HFFc6 (cell line): ENCODE data around the gene DBH. TPM values are rescaled to one million over a fixed set of nuclear protein-coding genes. Genes with fewer than 3 reads are reported as not detected.

ENCODE experiments used
- DNase-seq: peaks from one replicate; pipeline ENCODE4 v3.0.0-alpha.2; 2018
- H3K27ac Mint-ChIP-seq: 2 replicates; pipeline ENCODE4 v1.8.0; 2020; ENCODE audit warnings: mild to moderate bottlenecking, mixed read lengths
- H3K27me3 Mint-ChIP-seq: 2 replicates; pipeline ENCODE4 v1.8.0; 2021; ENCODE audit warnings: mild to moderate bottlenecking, moderate library complexity, mixed read lengths; ENCODE audit not compliant: insufficient read depth
- H3K36me3 Mint-ChIP-seq: 2 replicates; pipeline ENCODE4 v1.8.0; 2021; ENCODE audit warnings: low read depth, mixed read lengths
- H3K4me1 Mint-ChIP-seq: 2 replicates; pipeline ENCODE4 v1.8.0; 2020; ENCODE audit warnings: low read depth, mixed read lengths
- H3K4me3 Mint-ChIP-seq: 2 replicates; pipeline ENCODE4 v1.8.0; 2020; ENCODE audit warnings: mild to moderate bottlenecking, moderate library complexity, mixed read lengths
- H3K9me3 Mint-ChIP-seq: 2 replicates; pipeline ENCODE4 v1.8.0; 2020; ENCODE audit warnings: mild to moderate bottlenecking, mixed read lengths
- total RNA-seq, 6 experiments: library from RNA; stranded (reverse); fragmentation: NEBNext Ultra II Directional; extraction: Animal tissue kit (Norgen Biotek cat#: 25700); gene quantifications; 2 replicates in 1 of 6; 3 replicates in 5 of 6; pipeline ENCODE4 v1.2.3, GENCODE V29; 2021
- TF ChIP-seq, protein P1 (sequence below): fragments of 200-600 bp; sonication (generic); IDR thresholded peaks from 2 replicates; pipeline ENCODE4 v1.5.0; 2021; ENCODE audit warnings: antibody characterized with exemption, mild to moderate bottlenecking

DBH gene
- total RNA-seq, 6 experiments from 2014 or later: not detected

DNA sequence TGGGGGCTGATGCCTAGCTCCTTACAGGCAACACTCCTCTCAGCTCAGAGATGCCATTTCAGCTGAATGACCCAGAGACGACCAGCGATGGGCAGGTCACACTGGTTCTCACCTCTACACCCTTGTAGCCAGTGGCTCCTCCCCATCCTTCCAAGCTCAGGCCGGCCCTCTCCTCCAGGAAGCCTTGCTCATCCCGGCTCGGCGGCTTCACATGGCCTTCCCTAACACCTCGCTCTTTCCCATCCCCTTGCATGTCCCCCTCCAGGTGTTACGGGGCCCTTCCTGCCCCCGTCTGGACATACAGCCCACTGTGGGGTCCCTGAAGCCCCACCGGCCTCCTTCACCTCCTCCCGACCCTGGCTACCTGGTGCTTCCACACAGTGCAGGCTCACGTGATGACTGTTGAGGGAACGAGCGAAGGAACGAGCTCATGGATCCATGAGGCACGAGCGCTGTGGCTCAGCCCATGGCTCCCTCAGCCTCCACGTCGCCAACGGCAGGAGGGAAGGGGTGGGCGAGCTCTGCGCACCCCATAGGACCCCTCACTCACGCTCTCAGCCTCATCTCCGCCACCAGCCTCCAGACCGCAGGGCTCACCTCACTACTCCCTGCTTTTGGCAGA lies 56.3 kb downstream of the DBH start:
- H3K27me3 Mint-ChIP-seq: peaks cover 18% of the 10 kb centered on the region; the same call in 1 of the 2 replicates
- H3K36me3 Mint-ChIP-seq: no peaks in the 10 kb centered on the region
- H3K27ac Mint-ChIP-seq: no peak overlapping the region
- TF ChIP-seq, protein P1, sequence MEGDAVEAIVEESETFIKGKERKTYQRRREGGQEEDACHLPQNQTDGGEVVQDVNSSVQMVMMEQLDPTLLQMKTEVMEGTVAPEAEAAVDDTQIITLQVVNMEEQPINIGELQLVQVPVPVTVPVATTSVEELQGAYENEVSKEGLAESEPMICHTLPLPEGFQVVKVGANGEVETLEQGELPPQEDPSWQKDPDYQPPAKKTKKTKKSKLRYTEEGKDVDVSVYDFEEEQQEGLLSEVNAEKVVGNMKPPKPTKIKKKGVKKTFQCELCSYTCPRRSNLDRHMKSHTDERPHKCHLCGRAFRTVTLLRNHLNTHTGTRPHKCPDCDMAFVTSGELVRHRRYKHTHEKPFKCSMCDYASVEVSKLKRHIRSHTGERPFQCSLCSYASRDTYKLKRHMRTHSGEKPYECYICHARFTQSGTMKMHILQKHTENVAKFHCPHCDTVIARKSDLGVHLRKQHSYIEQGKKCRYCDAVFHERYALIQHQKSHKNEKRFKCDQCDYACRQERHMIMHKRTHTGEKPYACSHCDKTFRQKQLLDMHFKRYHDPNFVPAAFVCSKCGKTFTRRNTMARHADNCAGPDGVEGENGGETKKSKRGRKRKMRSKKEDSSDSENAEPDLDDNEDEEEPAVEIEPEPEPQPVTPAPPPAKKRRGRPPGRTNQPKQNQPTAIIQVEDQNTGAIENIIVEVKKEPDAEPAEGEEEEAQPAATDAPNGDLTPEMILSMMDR: no peak
- DNase-seq: no peak
- no peaks in the 10 kb centered on the region; the same call in 1 of the 2 replicates for H3K4me1 Mint-ChIP-seq
- no peak overlapping the region for H3K4me3 Mint-ChIP-seq
- no peaks in the 10 kb centered on the region for H3K9me3 Mint-ChIP-seq

DNA sequence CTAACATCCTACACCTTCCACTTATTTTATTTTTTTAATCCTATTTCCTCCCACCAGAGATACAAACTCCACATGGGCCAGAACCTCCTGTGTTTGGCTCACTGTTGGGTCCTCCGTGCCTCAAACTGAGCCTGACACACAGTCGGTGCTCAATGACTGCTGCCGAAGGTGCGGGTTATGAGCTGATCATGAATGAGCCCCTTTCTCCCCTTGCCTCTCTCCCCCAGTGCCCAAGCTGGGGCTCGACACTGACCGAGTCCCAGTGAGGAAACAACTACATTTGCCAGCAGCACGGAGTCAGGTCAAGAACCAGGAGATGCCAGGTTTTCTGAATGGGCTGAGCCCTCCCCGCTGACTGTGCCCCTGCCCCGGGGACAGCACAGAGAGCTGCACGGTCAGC lies 57.0 kb downstream of the DBH start:
- Mint-ChIP-seq H3K27me3 (peaks cover 17% of the 10 kb centered on the region; the same call in 1 of the 2 replicates), H3K27ac (no peak overlapping the region), H3K4me1 (no peaks in the 10 kb centered on the region; the same call in 1 of the 2 replicates), H3K36me3 (no peaks in the 10 kb centered on the region), H3K9me3 (no peaks in the 10 kb centered on the region), H3K4me3 (no peak overlapping the region)
- TF ChIP-seq, protein P1: no peak
- no peak for DNase-seq

DNA sequence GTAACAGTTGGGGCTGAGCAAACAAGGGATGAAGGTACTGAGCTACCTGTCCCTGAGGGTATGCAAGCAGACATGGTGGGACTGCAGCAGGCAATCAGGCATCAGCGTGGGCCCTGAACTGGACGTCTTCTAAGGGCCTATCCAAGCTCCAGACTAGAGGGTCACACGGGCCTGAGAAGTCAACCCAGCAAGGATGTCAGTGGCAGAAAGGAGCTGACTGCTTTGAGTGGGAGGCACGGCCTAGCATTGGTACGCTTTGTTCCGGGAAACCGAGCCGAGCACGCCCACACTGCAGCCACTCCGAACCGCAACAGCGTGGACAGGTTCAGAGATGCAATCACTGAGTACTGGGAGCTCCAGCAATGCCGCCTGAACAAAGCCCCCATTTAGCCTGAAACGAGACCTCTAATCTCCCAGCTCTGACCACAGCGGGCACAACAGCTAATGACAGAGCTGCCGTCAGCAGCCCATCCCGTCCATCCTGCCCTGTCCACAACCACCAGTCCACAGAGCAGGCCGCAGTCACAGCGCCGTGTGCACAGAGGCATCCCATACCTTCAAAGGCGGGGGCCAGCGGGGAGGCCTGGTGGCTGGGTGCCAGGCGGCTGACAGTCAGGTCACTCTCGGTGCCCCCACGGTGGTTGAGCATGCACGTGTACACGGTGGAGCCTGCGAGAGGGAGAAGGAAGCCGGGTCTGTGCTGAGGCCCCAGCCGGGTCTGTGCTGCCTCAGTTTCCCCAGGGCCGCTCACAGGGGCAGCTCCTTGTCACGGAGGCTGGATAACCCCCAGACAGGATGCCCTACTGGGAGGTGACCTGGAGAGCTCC lies 57.8 kb downstream of the DBH start:
- TF ChIP-seq, protein P1: no peak
- Mint-ChIP-seq H3K9me3 (no peaks in the 10 kb centered on the region), H3K4me1 (no peaks in the 10 kb centered on the region; the same call in 1 of the 2 replicates), H3K27ac (no peak overlapping the region), H3K4me3 (no peak overlapping the region), H3K36me3 (no peaks in the 10 kb centered on the region; the same call in 1 of the 2 replicates), H3K27me3 (peaks cover 16% of the 10 kb centered on the region; the same call in 1 of the 2 replicates)
- no peak for DNase-seq

DNA sequence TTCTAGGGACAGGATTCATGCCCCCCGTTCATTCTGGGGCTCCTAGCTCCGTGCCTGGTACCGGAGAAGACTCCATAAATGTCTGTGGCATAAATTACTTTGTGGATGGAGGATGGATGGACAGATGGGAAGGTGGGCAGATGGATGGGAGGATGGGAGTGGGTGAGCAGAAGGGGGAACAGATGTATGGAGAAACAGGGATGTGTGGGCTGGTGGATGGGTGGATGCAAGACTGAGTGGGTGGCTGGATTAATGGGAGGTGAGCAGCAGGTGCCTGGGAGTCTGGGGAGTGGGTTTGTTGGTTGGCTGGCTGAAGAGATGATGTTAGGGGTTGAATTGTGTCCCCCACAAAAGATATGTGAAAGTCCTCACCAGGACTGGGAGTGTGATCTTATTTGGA lies 58.5 kb downstream of the DBH start:
- no peaks in the 10 kb centered on the region for H3K9me3 Mint-ChIP-seq
- no peak overlapping the region for H3K4me3 Mint-ChIP-seq
- no peak overlapping the region for H3K27ac Mint-ChIP-seq
- peaks cover 19% of the 10 kb centered on the region; the same call in 1 of the 2 replicates for H3K27me3 Mint-ChIP-seq
- peaks cover 3% of the 10 kb centered on the region; the same call in 1 of the 2 replicates for H3K36me3 Mint-ChIP-seq
- no peaks in the 10 kb centered on the region; the same call in 1 of the 2 replicates for H3K4me1 Mint-ChIP-seq
- DNase-seq: no peak
- TF ChIP-seq, protein P1: no peak

GRCh38 chr9:133696071-133696472 lies 59.9 kb downstream of the DBH start:
- peaks cover 21% of the 10 kb centered on the region; the same call in 1 of the 2 replicates for H3K27me3 Mint-ChIP-seq
- DNase-seq: no peak
- no peak overlapping the region for H3K27ac Mint-ChIP-seq
- no peak overlapping the region for H3K4me3 Mint-ChIP-seq
- H3K36me3 Mint-ChIP-seq: peaks cover 5% of the 10 kb centered on the region; the same call in 1 of the 2 replicates
- H3K4me1 Mint-ChIP-seq: no peaks in the 10 kb centered on the region; the same call in 1 of the 2 replicates
- TF ChIP-seq, protein P1: no peak
- H3K9me3 Mint-ChIP-seq: no peaks in the 10 kb centered on the region
